PC-3 (cell line): ENCODE measurements around the gene NAT16. TPM values are rescaled to one million over a fixed set of nuclear protein-coding genes. Genes with fewer than 3 reads are reported as not detected.

Experiments
- ATAC-seq: fragments of 200-7000 bp; cut with Tn5 transposase; 2 replicates; pipeline ENCODE4 v1.9.1; 2020; ENCODE audit warnings: mild to moderate bottlenecking, moderate library complexity
- BruUV-seq: library from RNA; stranded (reverse); fragments of 400-500 nt; replicated peaks from 2 replicates; lab custom pipeline; 2021; lab: Mats Ljungman, UMichigan
- CTCF ChIA-PET: fragments of 300-600 bp; sonication (Branson Sonifier 250); formaldehyde crosslinking; loops from one replicate; lab custom pipeline; 2022; ENCODE audit warnings: antibody characterized with exemption; lab: Charles Lee
- POLR2A ChIA-PET: fragments of 300-600 bp; sonication (Branson Sonifier 250); formaldehyde crosslinking; loops from one replicate; lab custom pipeline; 2022; ENCODE audit warnings: antibody characterized with exemption; ENCODE audit not compliant: unreplicated experiment; lab: Charles Lee
- DNase-seq: peaks from one replicate; pipeline ENCODE4 v3.0.0-alpha.2; 2015
- H2AFZ ChIP-seq: fragments of 300-600 bp; sonication (generic); 2 replicates; pipeline ENCODE4 v1.6.0; 2016; ENCODE audit warnings: antibody characterized with exemption, low read length
- H3F3A ChIP-seq: fragments of 300-600 bp; sonication (generic); one replicate; pipeline ENCODE4 v1.6.0; 2017; ENCODE audit warnings: antibody characterized with exemption, low read length, control low read depth, mild to moderate bottlenecking; ENCODE audit not compliant: unreplicated experiment
- H3K27ac ChIP-seq: fragments of 300-600 bp; sonication (generic); 2 replicates; pipeline ENCODE4 v1.5.1; 2016; ENCODE audit warnings: mild to moderate bottlenecking, low read length
- H3K27me3 ChIP-seq: fragments of 300-600 bp; sonication (generic); 2 replicates; pipeline ENCODE4 v1.6.1; 2016; ENCODE audit warnings: low read length, mixed read lengths
- H3K36me3 ChIP-seq: fragments of 300-600 bp; sonication (generic); 2 replicates; pipeline ENCODE4 v1.6.1; 2016; ENCODE audit warnings: low read depth, mixed run types, low read length, mixed read lengths
- H3K4me1 ChIP-seq: fragments of 300-600 bp; sonication (generic); 2 replicates; pipeline ENCODE4 v1.5.1; 2016; ENCODE audit warnings: low read length; ENCODE audit not compliant: insufficient read depth
- H3K4me2 ChIP-seq: fragments of 300-600 bp; sonication (generic); 2 replicates; pipeline ENCODE4 v1.6.0; 2016; ENCODE audit warnings: low read length
- H3K4me3 ChIP-seq: fragments of 300-600 bp; sonication (generic); 2 replicates; pipeline ENCODE4 v1.5.1; 2016; ENCODE audit warnings: mild to moderate bottlenecking, low read length, mixed read lengths
- H3K79me2 ChIP-seq: fragments of 300-600 bp; sonication (generic); 2 replicates; pipeline ENCODE4 v1.6.1; 2017; ENCODE audit warnings: low read length, mixed read lengths
- H3K9ac ChIP-seq: fragments of 300-600 bp; sonication (generic); 2 replicates; pipeline ENCODE4 v1.6.0; 2016; ENCODE audit warnings: mild to moderate bottlenecking, low read length
- H3K9me2 ChIP-seq: fragments of 300-600 bp; sonication (generic); replicated peaks from 2 replicates; pipeline ENCODE4 v1.6.1; 2016; ENCODE audit warnings: mixed run types, low read length, mixed read lengths
- H3K9me3 ChIP-seq: fragments of 300-600 bp; sonication (generic); 2 replicates; pipeline ENCODE4 v1.6.1; 2016; ENCODE audit warnings: low read length, mixed read lengths
- H4K20me1 ChIP-seq: fragments of 300-600 bp; sonication (generic); 2 replicates; pipeline ENCODE4 v1.6.1; 2016; ENCODE audit warnings: low read length, mixed read lengths
- EZH2 ChIP-seq: fragments of 300-600 bp; sonication (generic); IDR thresholded peaks from one replicate; pipeline ENCODE4 v1.6.1; 2017; ENCODE audit warnings: antibody characterized with exemption, mild to moderate bottlenecking, low read length; ENCODE audit not compliant: unreplicated experiment
- EZH2phosphoT487 ChIP-seq: fragments of 300-600 bp; sonication (generic); IDR thresholded peaks from 2 replicates; pipeline ENCODE4 v1.6.1; 2018; ENCODE audit warnings: mild to moderate bottlenecking, antibody characterized with exemption, low read length, borderline replicate concordance
- intact Hi-C: fragments of 100-400 bp; cut with micrococcal nuclease; formaldehyde crosslinking; loops from 2 replicates; pipeline ENCODE4 v1.9.0; 2023
- total RNA-seq: library from RNA; depleted of rRNA; stranded (reverse); fragments of >200 nt; gene quantifications from 2 replicates; pipeline ENCODE4 v1.2.3, GENCODE V29; 2014
- TF ChIP-seq, protein P1 (sequence below): fragments of 300-600 bp; sonication (generic); conservative IDR thresholded peaks from 2 replicates; pipeline ENCODE4 v1.5.1; 2017; ENCODE audit warnings: antibody characterized with exemption, low read depth, mild to moderate bottlenecking, low read length

Gene NAT16
- total RNA-seq, 1 experiment from 2014 or later = 0.26 TPM

GRCh38 chr7:101212014-101212413 lies 31.9 kb upstream of the NAT16 start:
- POLR2A ChIA-PET = no interaction called here
- no peak for ATAC-seq
- CTCF ChIA-PET = no interaction called here
- Histone ChIP-seq H3K9me3 (no peaks in the 10 kb centered on the region), H3F3A (no peaks in the 10 kb centered on the region), H3K79me2 (peaks cover 17% of the 10 kb centered on the region), H4K20me1 (no peaks in the 10 kb centered on the region), H3K4me2 (no peak overlapping the region), H3K9ac (no peak overlapping the region), H3K4me1 (peaks cover 11% of the 10 kb centered on the region), H3K9me2 (no peaks in the 10 kb centered on the region), H3K36me3 (no peaks in the 10 kb centered on the region; the same call in 1 of the 2 replicates), H3K27ac (no peak overlapping the region), H2AFZ (no peak overlapping the region), H3K4me3 (no peak overlapping the region), H3K27me3 (no peaks in the 10 kb centered on the region)
- TF ChIP-seq EZH2phosphoT487 (no peak), EZH2 (no peak)
- TF ChIP-seq, protein P1, sequence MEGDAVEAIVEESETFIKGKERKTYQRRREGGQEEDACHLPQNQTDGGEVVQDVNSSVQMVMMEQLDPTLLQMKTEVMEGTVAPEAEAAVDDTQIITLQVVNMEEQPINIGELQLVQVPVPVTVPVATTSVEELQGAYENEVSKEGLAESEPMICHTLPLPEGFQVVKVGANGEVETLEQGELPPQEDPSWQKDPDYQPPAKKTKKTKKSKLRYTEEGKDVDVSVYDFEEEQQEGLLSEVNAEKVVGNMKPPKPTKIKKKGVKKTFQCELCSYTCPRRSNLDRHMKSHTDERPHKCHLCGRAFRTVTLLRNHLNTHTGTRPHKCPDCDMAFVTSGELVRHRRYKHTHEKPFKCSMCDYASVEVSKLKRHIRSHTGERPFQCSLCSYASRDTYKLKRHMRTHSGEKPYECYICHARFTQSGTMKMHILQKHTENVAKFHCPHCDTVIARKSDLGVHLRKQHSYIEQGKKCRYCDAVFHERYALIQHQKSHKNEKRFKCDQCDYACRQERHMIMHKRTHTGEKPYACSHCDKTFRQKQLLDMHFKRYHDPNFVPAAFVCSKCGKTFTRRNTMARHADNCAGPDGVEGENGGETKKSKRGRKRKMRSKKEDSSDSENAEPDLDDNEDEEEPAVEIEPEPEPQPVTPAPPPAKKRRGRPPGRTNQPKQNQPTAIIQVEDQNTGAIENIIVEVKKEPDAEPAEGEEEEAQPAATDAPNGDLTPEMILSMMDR = no peak
- intact Hi-C loops = no loop called here
- DNase-seq = no peak
- BruUV-seq = no TSS peak

DNA sequence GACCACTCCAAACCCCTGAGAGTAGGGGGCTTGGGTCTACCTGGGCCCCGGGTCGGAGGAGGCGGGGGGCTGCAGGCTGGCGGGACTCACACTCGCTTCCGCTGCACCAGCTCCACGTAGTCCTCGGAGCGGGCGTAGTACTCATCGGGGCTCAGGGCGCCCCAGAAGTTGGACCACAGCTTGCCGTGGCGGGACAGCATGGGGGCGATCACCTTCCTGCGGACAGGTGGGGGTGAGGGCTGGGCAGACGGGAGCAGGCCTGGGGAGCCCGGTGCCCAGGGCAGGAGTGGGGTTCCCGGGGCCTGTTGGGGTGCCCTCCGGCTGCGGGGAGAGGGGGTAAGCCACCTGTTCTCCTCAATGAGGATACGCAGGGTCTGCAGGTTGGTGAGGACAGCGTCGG lies 31.4 kb upstream of the NAT16 start:
- CTCF ChIA-PET = no interaction called here
- TF ChIP-seq EZH2 = no peak
- TF ChIP-seq, protein P1 = no peak
- no peak for TF ChIP-seq EZH2phosphoT487
- no peaks in the 10 kb centered on the region; the same call in 1 of the 2 replicates for H3K36me3 ChIP-seq
- H3K9me2 ChIP-seq = no peaks in the 10 kb centered on the region
- POLR2A ChIA-PET = no interaction called here
- H3K4me2 ChIP-seq = no peak overlapping the region
- no TSS peak for BruUV-seq
- no peaks in the 10 kb centered on the region for H3K9me3 ChIP-seq
- no peaks in the 10 kb centered on the region for H3F3A ChIP-seq
- H3K79me2 ChIP-seq = peaks cover 12% of the 10 kb centered on the region
- H3K27me3 ChIP-seq = no peaks in the 10 kb centered on the region
- peaks cover 10% of the 10 kb centered on the region for H3K4me1 ChIP-seq
- H2AFZ ChIP-seq = no peak overlapping the region
- DNase-seq (no peak), ATAC-seq (no peak)
- intact Hi-C loops = no loop called here
- no peak overlapping the region for H3K4me3 ChIP-seq
- no peaks in the 10 kb centered on the region for H4K20me1 ChIP-seq
- H3K9ac ChIP-seq = no peak overlapping the region
- no peak overlapping the region for H3K27ac ChIP-seq

GRCh38 chr7:101210143-101210542 lies 30.1 kb upstream of the NAT16 start:
- no peaks in the 10 kb centered on the region for H3K79me2 ChIP-seq
- POLR2A ChIA-PET = no interaction called here
- H3K27ac ChIP-seq = no peak overlapping the region
- DNase-seq (no peak), ATAC-seq (no peak)
- no peaks in the 10 kb centered on the region; the same call in 1 of the 2 replicates for H3K36me3 ChIP-seq
- TF ChIP-seq EZH2phosphoT487 = no peak
- TF ChIP-seq, protein P1 = no peak
- TF ChIP-seq EZH2 = no peak
- H3K27me3 ChIP-seq = no peaks in the 10 kb centered on the region
- H3K9ac ChIP-seq = no peak overlapping the region
- CTCF ChIA-PET = no interaction called here
- H3K9me2 ChIP-seq = no peaks in the 10 kb centered on the region
- no TSS peak for BruUV-seq
- H3K4me2 ChIP-seq = no peak overlapping the region
- no peak overlapping the region for H3K4me3 ChIP-seq
- H3K4me1 ChIP-seq = no peaks in the 10 kb centered on the region
- intact Hi-C loops = no loop called here
- H3K9me3 ChIP-seq = no peaks in the 10 kb centered on the region
- H3F3A ChIP-seq = no peaks in the 10 kb centered on the region
- no peaks in the 10 kb centered on the region for H4K20me1 ChIP-seq
- no peak overlapping the region for H2AFZ ChIP-seq
